ENCODE measurements around the gene ALG5.

ALG5 gene

GRCh38 chr13:37027639-37028038 lies 28.5 kb upstream of the ALG5 start:
- TF ChIP-seq ESRRG (CRISPR knock-in tag; IDR thresholded peaks at IDR 0.05) = no peak
- TF ChIP-seq ZC3H10 (CRISPR knock-in tag; IDR thresholded peaks at IDR 0.05) = no peak
- no peak for TF ChIP-seq OSR1 (CRISPR knock-in tag; IDR thresholded peaks at IDR 0.05)
- no peak for TF ChIP-seq BACH2 (CRISPR knock-in tag; IDR thresholded peaks at IDR 0.05; ENCODE audit: borderline replicate concordance)
- TF ChIP-seq ISL1 (CRISPR knock-in tag; IDR thresholded peaks at IDR 0.05) = no peak
- no peak for TF ChIP-seq ZNF565 (CRISPR knock-in tag; conservative IDR thresholded peaks at IDR 0.05; ENCODE audit: low read depth)
- no peak for TF ChIP-seq TSHZ2 (CRISPR knock-in tag; IDR thresholded peaks at IDR 0.05)
- TF ChIP-seq CSDC2 (CRISPR knock-in tag; IDR thresholded peaks at IDR 0.05) = no peak
- TF ChIP-seq PPARA (CRISPR knock-in tag; IDR thresholded peaks at IDR 0.05; ENCODE audit: borderline replicate concordance) = no peak
- TF ChIP-seq PATZ1 (CRISPR knock-in tag; IDR thresholded peaks at IDR 0.05; ENCODE audit: borderline replicate concordance) = no peak
- TF ChIP-seq TCF4 (CRISPR knock-in tag; IDR thresholded peaks at IDR 0.05; ENCODE audit: borderline replicate concordance) = no peak
- no peak for TF ChIP-seq ZNF70 (CRISPR knock-in tag; IDR thresholded peaks at IDR 0.05)
- no peak for TF ChIP-seq RARB (CRISPR knock-in tag; IDR thresholded peaks at IDR 0.05)
- TF ChIP-seq POU6F1 (CRISPR knock-in tag; IDR thresholded peaks at IDR 0.05; ENCODE audit: borderline replicate concordance, low read depth) = no peak
- TF ChIP-seq SNAI2 (CRISPR knock-in tag; IDR thresholded peaks at IDR 0.05) = no peak
- no peak for TF ChIP-seq GLIS3 (CRISPR knock-in tag; IDR thresholded peaks at IDR 0.05)
- no peak for TF ChIP-seq ZNF8 (CRISPR knock-in tag; IDR thresholded peaks at IDR 0.05)
- no peak for TF ChIP-seq ARNTL (CRISPR knock-in tag; IDR thresholded peaks at IDR 0.05; ENCODE audit: borderline replicate concordance, low read depth)
- TF ChIP-seq TOX (CRISPR knock-in tag; IDR thresholded peaks at IDR 0.05; ENCODE audit: borderline replicate concordance) = no peak
- no peak for TF ChIP-seq CREB5 (CRISPR knock-in tag; IDR thresholded peaks at IDR 0.05; ENCODE audit: low read depth)
- ATAC-seq = no peak

- no peak for TF ChIP-seq CSRNP3 (CRISPR knock-in tag; IDR thresholded peaks at IDR 0.05)
- TF ChIP-seq ZC3H10 (CRISPR knock-in tag; IDR thresholded peaks at IDR 0.05) = no peak
- TF ChIP-seq ARNTL (CRISPR knock-in tag; IDR thresholded peaks at IDR 0.05; ENCODE audit: borderline replicate concordance, low read depth) = no peak
- no peak for TF ChIP-seq TSHZ2 (CRISPR knock-in tag; IDR thresholded peaks at IDR 0.05)
- no peak for TF ChIP-seq RARB (CRISPR knock-in tag; IDR thresholded peaks at IDR 0.05)
- no peak for TF ChIP-seq TCF4 (CRISPR knock-in tag; IDR thresholded peaks at IDR 0.05; ENCODE audit: borderline replicate concordance)
- no peak for TF ChIP-seq ZNF565 (CRISPR knock-in tag; conservative IDR thresholded peaks at IDR 0.05; ENCODE audit: low read depth)
- no peak for TF ChIP-seq ZNF8 (CRISPR knock-in tag; IDR thresholded peaks at IDR 0.05)
- TF ChIP-seq ZNF70 (CRISPR knock-in tag; IDR thresholded peaks at IDR 0.05) = no peak
- no peak for TF ChIP-seq GLIS3 (CRISPR knock-in tag; IDR thresholded peaks at IDR 0.05)
- TF ChIP-seq CREB5 (CRISPR knock-in tag; IDR thresholded peaks at IDR 0.05; ENCODE audit: low read depth) = no peak
- no peak for TF ChIP-seq ISL1 (CRISPR knock-in tag; IDR thresholded peaks at IDR 0.05)
- ATAC-seq = no peak
These were observed 27.6 kb upstream of the ALG5 start for GRCh38 chr13:37026771-37027170.

Data from SK-N-SH treated with all-trans-retinoic acid at 6 μM for 48 hours (cell line).